Measurements from ENCODE around the gene LCE6A.

Gene LCE6A

GRCh38 chr1:152842556-152842955, at the start of gene LCE6A:
Gene LCE6A, plus strand, starts transcription at chr1:152842856. Its CDS starts 665 bp downstream, at chr1:152843521.
- DNase-seq (ENCODE audit: low read depth) = no peak

GRCh38 chr1:152795686-152796085, 47.0 kb upstream of the LCE6A start:
- DNase-seq (ENCODE audit: low read depth) = no peak

- no peak for DNase-seq (ENCODE audit: low read depth)
Measured at GRCh38 chr1:152796421-152796820, 46.2 kb upstream of the LCE6A start, which contains the start of gene LCE1D. Gene LCE1D, plus strand, starts transcription at chr1:152796721. Its CDS starts 1,074 bp downstream, at chr1:152797795.

- DNase-seq (ENCODE audit: low read depth) = no peak
Measured at GRCh38 chr1:152801333-152801732, 41.3 kb upstream of the LCE6A start.

GRCh38 chr1:152806576-152806975, 36.1 kb upstream of the LCE6A start, which contains the start of gene LCE1C:
Gene LCE1C, minus strand, starts transcription at chr1:152806651. Its CDS starts 1,173 bp downstream, at chr1:152805478.
- DNase-seq (ENCODE audit: low read depth) = no peak

GRCh38 chr1:152811050-152811449, 31.6 kb upstream of the LCE6A start:
- no peak for DNase-seq (ENCODE audit: low read depth)

- no peak for DNase-seq (ENCODE audit: low read depth)
Measured at GRCh38 chr1:152811671-152812070, 31.0 kb upstream of the LCE6A start, which contains the start of gene LCE1B. Gene LCE1B, plus strand, starts transcription at chr1:152811971. Its CDS starts 476 bp downstream, at chr1:152812447.

GRCh38 chr1:152817309-152817708, 25.3 kb upstream of the LCE6A start:
- no peak for DNase-seq (ENCODE audit: low read depth)

- no peak for DNase-seq (ENCODE audit: low read depth)
Measured at GRCh38 chr1:152823294-152823693, 19.4 kb upstream of the LCE6A start.

GRCh38 chr1:152824964-152825363, 17.7 kb upstream of the LCE6A start:
- no peak for DNase-seq (ENCODE audit: low read depth)

GRCh38 chr1:152827173-152827572, 15.5 kb upstream of the LCE6A start, which contains the start of gene LCE1A:
Gene LCE1A, plus strand, starts transcription at chr1:152827473. Its CDS starts 0 bp downstream, at chr1:152827473.
- DNase-seq (ENCODE audit: low read depth) = no peak

- no peak for DNase-seq (ENCODE audit: low read depth)
Measured at GRCh38 chr1:152836870-152837269, 5.8 kb upstream of the LCE6A start.

GRCh38 chr1:152855661-152856060, 13.0 kb downstream of the LCE6A start:
- DNase-seq (ENCODE audit: low read depth) = no peak

GRCh38 chr1:152858062-152858461, 15.4 kb downstream of the LCE6A start:
- no peak for DNase-seq (ENCODE audit: low read depth)

GRCh38 chr1:152859696-152860095, 17.0 kb downstream of the LCE6A start, which contains the start of gene LCE7A:
Gene LCE7A, plus strand, starts transcription at chr1:152859996. Its CDS starts 702 bp downstream, at chr1:152860698.
- DNase-seq (ENCODE audit: low read depth) = no peak

GRCh38 chr1:152860129-152860528, 17.5 kb downstream of the LCE6A start:
- no peak for DNase-seq (ENCODE audit: low read depth)

GRCh38 chr1:152861374-152861773, 18.7 kb downstream of the LCE6A start:
- no peak for DNase-seq (ENCODE audit: low read depth)

GRCh38 chr1:152864443-152864842, 21.8 kb downstream of the LCE6A start:
- no peak for DNase-seq (ENCODE audit: low read depth)

- no peak for DNase-seq (ENCODE audit: low read depth)
Measured at GRCh38 chr1:152866321-152866720, 23.7 kb downstream of the LCE6A start.

- peak; percentile 33 for DNase-seq (ENCODE audit: low read depth)
Measured at GRCh38 chr1:152869808-152870419, 27.3 kb downstream of the LCE6A start.

GRCh38 chr1:152870831-152871730, 28.4 kb downstream of the LCE6A start:
- DNase-seq (ENCODE audit: low read depth) = no peak

GRCh38 chr1:152871731-152872126, 29.1 kb downstream of the LCE6A start:
- no peak for DNase-seq (ENCODE audit: low read depth)

GRCh38 chr1:152873495-152873894, 30.8 kb downstream of the LCE6A start:
- DNase-seq (ENCODE audit: low read depth) = no peak

Data from stimulated activated CD8-positive, alpha-beta memory T cell treated with anti-CD3 and anti-CD28 coated beads, Interleukin-7, amount 100 ng/mL, for 24 hours (primary cell).